Lower lobe of right lung (tissue), 2 donors: Measurements from ENCODE around the gene PGLYRP4. TPM values are rescaled to one million over a fixed set of nuclear protein-coding genes. Genes with fewer than 3 reads are reported as not detected.

Source experiments
- ATAC-seq, 2 donors: fragments of 200-7000 bp; cut with Tn5 transposase; one replicate each; pipeline ENCODE4 v1.9.1; 2020 to 2022; ENCODE audit warnings: mild to moderate bottlenecking in 2 of 2, moderate library complexity in 2 of 2
- DNase-seq: peaks from one replicate; pipeline ENCODE4 v3.0.0-alpha.2; 2020
- H3K27ac ChIP-seq: fragments of 200-600 bp; one replicate; pipeline ENCODE4 v1.8.0; 2022
- H3K27me3 ChIP-seq: fragments of 200-600 bp; one replicate; pipeline ENCODE4 v1.8.0; 2022; ENCODE audit warnings: low read depth
- H3K36me3 ChIP-seq: fragments of 200-600 bp; one replicate; pipeline ENCODE4 v1.8.0; 2022; ENCODE audit warnings: mild to moderate bottlenecking
- H3K4me1 ChIP-seq: fragments of 200-600 bp; one replicate; pipeline ENCODE4 v1.8.0; 2022
- H3K4me3 ChIP-seq: fragments of 200-600 bp; one replicate; pipeline ENCODE4 v1.8.0; 2022; ENCODE audit warnings: mild to moderate bottlenecking
- H3K9me3 ChIP-seq: fragments of 200-600 bp; one replicate; pipeline ENCODE4 v1.8.0; 2022
- intact Hi-C: fragments of 100-400 bp; cut with DNase I; formaldehyde crosslinking; loops from one replicate; pipeline ENCODE4 v1.11.0; 2022
- total RNA-seq: library from RNA; stranded (reverse); fragmentation: NEBNext Ultra II Directional; extraction: Animal tissue kit (Norgen Biotek cat#: 25700); gene quantifications from one replicate; pipeline ENCODE4 v1.2.1, GENCODE V29; 2021
- TF ChIP-seq, protein P1 (sequence below): fragments of 200-600 bp; IDR thresholded peaks from one replicate; pipeline ENCODE4 v1.8.0; 2022; ENCODE audit warnings: antibody characterized with exemption, mild to moderate bottlenecking
- donor health status: DM: no; HTN: yes; CAD: no; lungs with severe emphysema.

The PGLYRP4 gene
- total RNA-seq, 1 donor from 2014 or later = 0.30 TPM

GRCh38 chr1:153358691-153358975, 10.0 kb upstream of the PGLYRP4 start:
- Histone ChIP-seq H3K4me3 (peak overlapping the region; percentile 44), H3K4me1 (peaks cover 12% of the 10 kb centered on the region), H3K27ac (peak overlapping the region; percentile 80), H3K36me3 (no peaks in the 10 kb centered on the region), H3K27me3 (no peaks in the 10 kb centered on the region), H3K9me3 (no peaks in the 10 kb centered on the region)
- TF ChIP-seq, protein P1, sequence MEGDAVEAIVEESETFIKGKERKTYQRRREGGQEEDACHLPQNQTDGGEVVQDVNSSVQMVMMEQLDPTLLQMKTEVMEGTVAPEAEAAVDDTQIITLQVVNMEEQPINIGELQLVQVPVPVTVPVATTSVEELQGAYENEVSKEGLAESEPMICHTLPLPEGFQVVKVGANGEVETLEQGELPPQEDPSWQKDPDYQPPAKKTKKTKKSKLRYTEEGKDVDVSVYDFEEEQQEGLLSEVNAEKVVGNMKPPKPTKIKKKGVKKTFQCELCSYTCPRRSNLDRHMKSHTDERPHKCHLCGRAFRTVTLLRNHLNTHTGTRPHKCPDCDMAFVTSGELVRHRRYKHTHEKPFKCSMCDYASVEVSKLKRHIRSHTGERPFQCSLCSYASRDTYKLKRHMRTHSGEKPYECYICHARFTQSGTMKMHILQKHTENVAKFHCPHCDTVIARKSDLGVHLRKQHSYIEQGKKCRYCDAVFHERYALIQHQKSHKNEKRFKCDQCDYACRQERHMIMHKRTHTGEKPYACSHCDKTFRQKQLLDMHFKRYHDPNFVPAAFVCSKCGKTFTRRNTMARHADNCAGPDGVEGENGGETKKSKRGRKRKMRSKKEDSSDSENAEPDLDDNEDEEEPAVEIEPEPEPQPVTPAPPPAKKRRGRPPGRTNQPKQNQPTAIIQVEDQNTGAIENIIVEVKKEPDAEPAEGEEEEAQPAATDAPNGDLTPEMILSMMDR = no peak
- ATAC-seq (no peak), DNase-seq (no peak)
- intact Hi-C loops = no loop called here

- H3K4me1 ChIP-seq = peaks cover 12% of the 10 kb centered on the region
- H3K36me3 ChIP-seq = no peaks in the 10 kb centered on the region
- TF ChIP-seq, protein P1 = no peak
- H3K4me3 ChIP-seq = peak within 1 kb of the TSS; percentile 44
- H3K9me3 ChIP-seq = no peaks in the 10 kb centered on the region
- peak within 1 kb of the TSS; percentile 80 for H3K27ac ChIP-seq
- DNase-seq (no peak), ATAC-seq (peak; percentile 2 to 12)
- no peaks in the 10 kb centered on the region for H3K27me3 ChIP-seq
- intact Hi-C loops = no loop called here
Measured at GRCh38 chr1:153357853-153358690, 9.4 kb upstream of the PGLYRP4 start, which contains the start of gene S100A9. S100A9 (plus strand) TSS chr1:153357854; CDS start chr1:153358284, 430 bp downstream.

- Histone ChIP-seq H3K27ac (peak overlapping the region; percentile 80), H3K4me3 (peak overlapping the region; percentile 44), H3K9me3 (no peaks in the 10 kb centered on the region), H3K27me3 (no peaks in the 10 kb centered on the region), H3K36me3 (no peaks in the 10 kb centered on the region), H3K4me1 (peaks cover 12% of the 10 kb centered on the region)
- DNase-seq (peak; percentile 94), ATAC-seq (peak; percentile 92)
- TF ChIP-seq, protein P1 = no peak
- intact Hi-C loops = no loop called here
Measured at GRCh38 chr1:153357076-153357852, 8.6 kb upstream of the PGLYRP4 start.

DNA sequence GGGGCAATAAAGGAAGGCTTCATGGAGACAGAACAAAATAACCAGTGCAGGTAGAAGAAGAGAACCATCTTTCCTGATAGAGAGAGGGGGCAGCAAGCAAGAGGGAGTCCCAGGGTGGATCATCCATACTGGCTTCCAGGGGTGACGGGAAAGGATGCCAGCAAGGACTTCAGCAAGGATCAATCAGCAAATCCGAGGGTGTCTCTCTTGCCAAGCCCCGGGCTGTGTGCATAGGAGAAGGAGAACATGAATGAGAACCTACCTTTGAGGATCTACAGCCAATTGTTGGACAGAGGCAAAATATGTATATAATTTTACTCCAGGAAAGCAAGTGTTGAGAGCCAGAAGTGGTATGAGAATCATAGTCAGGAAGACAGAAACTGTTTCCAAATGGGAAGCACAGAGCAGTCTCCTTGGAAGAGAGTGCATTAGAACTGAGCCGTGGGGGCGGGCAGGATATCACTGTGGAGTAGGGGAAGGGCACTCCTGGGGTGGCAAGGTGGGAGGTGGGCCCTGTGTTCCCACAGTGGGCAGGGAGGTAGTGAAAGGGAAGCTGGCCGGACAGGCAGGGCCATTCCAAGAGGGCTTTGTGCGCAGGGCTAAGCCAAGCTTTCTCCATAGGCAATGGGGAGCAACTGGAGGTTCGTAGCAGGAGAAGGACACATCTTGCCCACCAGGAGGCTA, 7.9 kb upstream of the PGLYRP4 start:
- no peak for DNase-seq
- Histone ChIP-seq H3K4me1 (peaks cover 12% of the 10 kb centered on the region), H3K36me3 (no peaks in the 10 kb centered on the region), H3K4me3 (no peak overlapping the region), H3K27ac (peak overlapping the region; percentile 80), H3K27me3 (peaks cover 4% of the 10 kb centered on the region), H3K9me3 (no peaks in the 10 kb centered on the region)
- intact Hi-C loops = no loop called here
- ATAC-seq = no peak
- TF ChIP-seq, protein P1 = no peak

GRCh38 chr1:153355445-153356071, 6.9 kb upstream of the PGLYRP4 start:
- no peak overlapping the region for H3K27ac ChIP-seq
- ATAC-seq = peak; percentile 63 to 80
- peaks cover 12% of the 10 kb centered on the region for H3K4me1 ChIP-seq
- no peaks in the 10 kb centered on the region for H3K9me3 ChIP-seq
- H3K36me3 ChIP-seq = no peaks in the 10 kb centered on the region
- intact Hi-C loops = no loop called here
- peaks cover 8% of the 10 kb centered on the region for H3K27me3 ChIP-seq
- TF ChIP-seq, protein P1 = peak; percentile 50
- H3K4me3 ChIP-seq = no peak overlapping the region
- peak; percentile 90 for DNase-seq
